Thyroid gland (tissue), 4 donors: ENCODE data around the gene WNT9B. TPM values are rescaled to one million over a fixed set of nuclear protein-coding genes. Genes with fewer than 3 reads are reported as not detected.
"Not testable (repeated sequence)": the region's sequence is repeated elsewhere in the genome, so short reads cannot be mapped to it uniquely, and the experiment has no call there.

Source experiments
- DNase-seq, 2 donors: peaks; one replicate each; pipeline ENCODE4 v3.0.0-alpha.2; 2019
- H3K27ac ChIP-seq, 3 donors: fragments of 200-600 bp; sonication (generic); 1 replicate in 2 of 3; 2 replicates in 1 of 3; pipeline ENCODE4 v1.5.1; 2016 to 2019; ENCODE audit warnings: mild to moderate bottlenecking in 1 of 3, moderate library complexity in 1 of 3
- H3K27me3 ChIP-seq: fragments of 200-600 bp; sonication (generic); one replicate; pipeline ENCODE4 v1.5.1; 2019
- H3K36me3 ChIP-seq, 2 donors: fragments of 200-600 bp; sonication (generic); one replicate each; pipeline ENCODE4 v1.5.1; 2016 to 2019
- H3K4me1 ChIP-seq, 2 donors: fragments of 200-600 bp; sonication (generic); one replicate each; pipeline ENCODE4 v1.5.1; 2017 to 2019
- H3K4me3 ChIP-seq, 3 donors: fragments of 200-600 bp; sonication (generic); replicated peaks in 1 of 3; 1 replicate in 2 of 3; 2 replicates in 1 of 3; pipeline ENCODE4 v1.5.1; 2016; ENCODE audit warnings: mild to moderate bottlenecking in 1 of 3
- H3K9me3 ChIP-seq: fragments of 200-600 bp; sonication (generic); one replicate; pipeline ENCODE4 v1.5.1; 2017
- CTCF ChIP-seq, 6 experiments: fragments of 200-600 bp in 3 of 6; fragments of 450-650 bp in 3 of 6; sonication (generic) in 3 of 6; IDR thresholded peaks; one replicate each; pipeline ENCODE4 v1.5.1; 2016 to 2019; ENCODE audit warnings: antibody characterized with exemption in 6 of 6, mild to moderate bottlenecking in 2 of 6, inconsistent platforms in 1 of 6, moderate library complexity in 1 of 6
- POLR2A ChIP-seq, 2 donors: fragments of 450-650 bp; IDR thresholded peaks; one replicate each; pipeline ENCODE4 v1.6.1; 2017; ENCODE audit warnings: antibody characterized with exemption in 2 of 2, mild to moderate bottlenecking in 2 of 2, moderate library complexity in 1 of 2
- WGBS, 2 donors: methylation state at CpG; one replicate each; pipeline ENCODE4 v1.1.5; 2017; 5-methylcytosine and 5-hydroxymethylcytosine counted together
- intact Hi-C: fragments of 100-400 bp; cut with DNase I; formaldehyde crosslinking; loops from one replicate; pipeline ENCODE4 v1.15.1; 2023
- total RNA-seq, 4 donors: library from RNA; depleted of rRNA; stranded (reverse); fragments of >200 nt; gene quantifications; one replicate each; pipeline ENCODE4 v1.2.3, GENCODE V29; 2016

WNT9B gene
- total RNA-seq, 4 donors from 2014 or later, result 1.2 TPM; not detected in 3

- H3K9me3 ChIP-seq, result no peaks in the 10 kb centered on the region
- intact Hi-C loops, result no loop called here
- 73 to 78% methylated on average over 3 to 4 of the region's 4 CpGs for WGBS, 2 donors
- no peaks in the 10 kb centered on the region for H3K36me3 ChIP-seq
- no peak for DNase-seq
- TF ChIP-seq CTCF (IDR thresholded peaks at IDR 0.05) (no peak), POLR2A (IDR thresholded peaks at IDR 0.05) (no peak)
- H3K4me1 ChIP-seq, result no peaks in the 10 kb centered on the region
- H3K27ac ChIP-seq, result no peak overlapping the region
- H3K4me3 ChIP-seq, result no peak overlapping the region
- H3K27me3 ChIP-seq, result peaks cover 7% of the 10 kb centered on the region
Measured at GRCh38 chr17:46837521-46837920, 13.9 kb upstream of the WNT9B start.

- DNase-seq, result no peak
- no peak overlapping the region for H3K27ac ChIP-seq
- H3K36me3 ChIP-seq, result no peaks in the 10 kb centered on the region
- WGBS, 2 donors, result 90% methylated on average over 5 of the region's 5 CpGs
- peaks cover 7% of the 10 kb centered on the region for H3K27me3 ChIP-seq
- no peaks in the 10 kb centered on the region for H3K9me3 ChIP-seq
- no peaks in the 10 kb centered on the region for H3K4me1 ChIP-seq
- TF ChIP-seq CTCF (IDR thresholded peaks at IDR 0.05) (no peak), POLR2A (IDR thresholded peaks at IDR 0.05) (no peak)
- intact Hi-C loops, result no loop called here
- no peak overlapping the region for H3K4me3 ChIP-seq
Measured at GRCh38 chr17:46839211-46839610, 12.2 kb upstream of the WNT9B start.

GRCh38 chr17:46840596-46840995, 10.8 kb upstream of the WNT9B start:
- H3K27me3 ChIP-seq, intact Hi-C loops, H3K4me1 ChIP-seq, DNase-seq, H3K36me3 ChIP-seq, H3K27ac ChIP-seq, H3K9me3 ChIP-seq, H3K4me3 ChIP-seq: not testable (repeated sequence)
- WGBS, 2 donors, result 61 to 64% methylated on average over 3 of the region's 3 CpGs

- Histone ChIP-seq H3K4me1 (no peaks in the 10 kb centered on the region), H3K27ac (no peak overlapping the region), H3K27me3 (peaks cover 7% of the 10 kb centered on the region), H3K36me3 (no peaks in the 10 kb centered on the region), H3K4me3 (no peak overlapping the region), H3K9me3 (no peaks in the 10 kb centered on the region)
- intact Hi-C loops, result no loop called here
- WGBS, 2 donors, result 22 to 27% methylated on average over 21 to 28 of the region's 43 CpGs
- DNase-seq, result no peak
- TF ChIP-seq POLR2A (IDR thresholded peaks at IDR 0.05) (no peak), CTCF (IDR thresholded peaks at IDR 0.05) (peak in 5 of 6 experiments; percentile 19 to 65 (median 47))
Measured at GRCh38 chr17:46841561-46842379, 9.6 kb upstream of the WNT9B start.

GRCh38 chr17:46842835-46843234, 8.5 kb upstream of the WNT9B start:
- 95 to 99% methylated on average over 3 of the region's 3 CpGs for WGBS, 2 donors
- no peak overlapping the region for H3K27ac ChIP-seq
- H3K36me3 ChIP-seq, result no peaks in the 10 kb centered on the region
- TF ChIP-seq CTCF (IDR thresholded peaks at IDR 0.05) (peak in 1 of 6 experiments; percentile 8), POLR2A (IDR thresholded peaks at IDR 0.05) (no peak)
- peaks cover 7% of the 10 kb centered on the region for H3K27me3 ChIP-seq
- H3K4me1 ChIP-seq, result no peaks in the 10 kb centered on the region
- intact Hi-C loops, result no loop called here
- DNase-seq, result no peak
- H3K9me3 ChIP-seq, result no peaks in the 10 kb centered on the region
- no peak overlapping the region for H3K4me3 ChIP-seq
